NCI-H2029 (cell line): ENCODE data around the gene RPTOR.
A peak's percentile ranks its signal among the peaks of the same experiment; 100 is the strongest.

Experiments used
- DNase-seq: peaks from one replicate; lab custom pipeline; 2025; lab: John Stamatoyannopoulos, UW

RPTOR gene

DNA sequence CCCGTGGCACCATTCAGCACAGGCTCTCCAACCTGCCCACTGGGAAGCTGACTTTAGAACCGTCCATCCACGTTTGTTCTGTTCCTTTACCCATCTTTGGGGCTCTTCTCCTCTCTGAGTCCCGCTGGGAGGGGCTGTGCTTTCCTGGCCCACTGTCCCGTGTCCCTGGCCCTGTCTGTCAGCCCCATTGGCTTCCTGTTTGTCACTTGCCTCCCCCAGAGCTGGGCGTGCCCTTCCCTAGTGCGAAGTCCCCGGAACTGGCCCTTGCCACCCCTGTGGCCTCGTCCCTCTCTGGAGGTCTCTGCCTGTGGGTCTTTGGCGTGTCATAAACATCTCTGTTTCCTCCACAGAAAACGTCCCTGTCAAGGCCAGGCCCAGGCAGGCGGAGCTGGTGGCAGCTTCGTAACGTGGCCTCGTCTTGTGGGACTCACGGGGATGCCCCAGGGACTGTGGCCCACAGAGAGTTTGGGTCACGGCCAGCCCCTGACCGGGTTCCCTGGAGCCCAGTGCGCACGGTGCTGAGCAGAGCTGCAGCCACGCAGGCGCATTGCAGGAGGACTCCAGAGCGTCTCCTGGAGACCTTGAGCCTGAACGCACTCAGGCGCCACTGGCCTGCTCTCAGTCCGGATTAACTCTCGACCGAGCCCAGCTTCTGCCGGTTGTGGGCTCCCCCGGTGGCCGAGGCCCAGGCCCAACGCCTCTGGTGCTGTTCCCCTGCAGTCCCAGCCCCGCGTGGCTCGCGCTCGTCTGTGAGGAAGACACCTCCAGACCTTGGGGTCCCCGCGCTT lies 454.3 kb downstream of the RPTOR start:
- no peak for DNase-seq

DNA sequence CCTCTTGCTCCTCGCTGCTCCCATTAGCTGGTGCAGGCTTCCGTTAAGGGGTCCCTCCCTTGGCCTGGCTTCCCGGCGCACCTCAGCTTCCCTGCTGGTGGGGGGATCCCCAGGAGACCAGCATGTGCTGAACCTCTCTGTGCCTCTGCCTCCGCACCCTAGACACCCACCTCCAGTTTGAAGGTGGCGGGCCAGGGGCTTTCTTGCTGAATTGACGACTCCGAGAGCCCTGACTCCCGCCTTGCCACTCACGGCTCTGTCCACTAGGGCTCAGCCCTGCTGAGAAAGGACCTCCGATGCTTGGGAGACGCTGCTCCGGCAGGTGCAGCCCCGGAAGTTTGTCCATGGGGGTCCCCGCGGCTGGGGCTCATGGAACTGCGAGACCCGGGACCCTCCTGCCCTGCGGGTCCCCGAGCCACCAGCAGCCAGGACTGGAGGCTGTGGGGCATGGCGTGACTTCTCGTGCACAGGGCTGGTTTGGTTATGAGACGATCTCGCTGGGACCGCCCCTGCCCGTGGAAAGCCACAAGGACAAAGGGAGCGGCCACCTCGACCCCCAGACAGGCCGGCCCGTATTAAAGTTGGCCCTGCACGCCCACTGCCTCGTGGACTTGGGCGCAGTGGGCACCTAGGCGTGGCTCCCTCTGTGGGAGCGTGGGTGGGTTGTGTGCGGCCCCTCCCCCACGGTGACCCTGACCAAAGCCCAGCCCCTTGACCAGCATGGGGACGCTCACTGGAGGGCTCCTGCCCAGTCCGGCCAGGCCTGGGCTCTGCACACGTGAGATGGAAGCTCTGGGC lies 455.1 kb downstream of the RPTOR start:
- no peak for DNase-seq

DNA sequence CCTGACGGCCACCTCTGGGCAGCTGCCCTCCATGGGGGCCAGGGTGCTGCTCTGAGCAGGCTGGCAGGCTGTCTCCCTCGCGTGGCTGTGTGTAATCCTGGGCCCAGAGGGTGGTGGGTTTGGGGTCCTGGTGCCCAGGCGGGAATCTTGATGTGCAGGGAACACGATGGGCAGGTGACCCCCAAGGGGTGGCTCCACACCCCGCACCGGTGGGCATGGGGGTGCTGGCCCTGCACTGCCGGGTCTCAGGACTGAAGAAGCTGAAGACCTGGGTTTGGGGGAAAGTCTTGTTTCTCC lies 455.6 kb downstream of the RPTOR start:
- no peak for DNase-seq

DNA sequence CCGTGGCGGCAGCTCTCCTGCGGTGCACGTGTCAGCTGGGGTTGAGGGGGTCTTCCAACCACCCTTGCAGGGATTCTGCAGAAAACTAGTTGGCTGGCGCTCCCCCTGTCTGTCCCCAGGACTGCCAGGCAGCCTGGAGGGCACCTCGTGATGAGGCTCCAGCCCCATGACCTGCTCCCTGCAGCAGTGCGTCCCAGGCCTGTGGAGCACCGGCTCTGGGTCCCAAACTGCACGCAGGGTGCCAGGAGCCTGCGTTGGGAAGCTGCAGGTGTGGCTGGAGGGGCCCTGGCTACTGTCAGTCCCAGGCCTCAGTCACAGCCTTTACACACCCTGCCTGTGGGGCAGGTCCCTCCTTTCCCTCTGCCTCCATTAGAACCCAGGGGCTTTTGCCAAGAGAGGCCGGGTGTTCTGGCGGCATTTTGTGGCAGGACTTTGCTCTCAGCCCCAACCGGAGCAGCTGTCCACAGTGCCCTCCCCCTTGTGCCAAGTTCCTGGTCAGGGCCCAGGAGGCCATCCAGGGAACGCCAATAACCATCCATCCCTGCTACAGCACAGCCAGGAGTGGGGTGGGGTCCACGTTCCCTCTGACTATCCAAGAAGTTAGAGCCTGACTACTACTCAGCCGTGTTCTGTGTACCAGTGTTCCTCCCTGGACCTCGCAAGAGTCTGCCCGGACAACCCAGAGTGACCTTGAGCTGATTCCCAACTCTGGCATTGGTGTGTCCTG lies 456.2 kb downstream of the RPTOR start:
- no peak for DNase-seq

DNA sequence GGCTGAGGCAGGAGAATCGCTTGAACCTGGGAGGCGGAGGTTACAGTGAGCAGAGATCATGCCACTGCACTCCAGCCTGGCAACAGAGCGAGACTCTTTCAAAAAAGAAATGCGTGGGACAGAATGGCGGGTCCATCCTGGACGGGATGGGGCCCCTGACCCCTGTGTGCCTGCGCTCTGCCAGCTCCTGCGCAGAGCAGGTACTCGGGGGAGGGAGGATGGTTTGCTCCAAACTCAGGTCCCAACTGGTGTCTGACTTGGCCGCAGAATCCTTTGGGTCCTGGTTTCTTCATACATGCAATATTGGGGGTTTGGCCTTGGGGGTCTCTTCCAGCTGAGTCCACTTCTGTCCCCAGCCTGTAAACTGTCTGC lies 457.4 kb downstream of the RPTOR start:
- no peak for DNase-seq

- DNase-seq, result peak; percentile 23
Measured at GRCh38 chr17:81002409-81003361, 458.0 kb downstream of the RPTOR start.

DNA sequence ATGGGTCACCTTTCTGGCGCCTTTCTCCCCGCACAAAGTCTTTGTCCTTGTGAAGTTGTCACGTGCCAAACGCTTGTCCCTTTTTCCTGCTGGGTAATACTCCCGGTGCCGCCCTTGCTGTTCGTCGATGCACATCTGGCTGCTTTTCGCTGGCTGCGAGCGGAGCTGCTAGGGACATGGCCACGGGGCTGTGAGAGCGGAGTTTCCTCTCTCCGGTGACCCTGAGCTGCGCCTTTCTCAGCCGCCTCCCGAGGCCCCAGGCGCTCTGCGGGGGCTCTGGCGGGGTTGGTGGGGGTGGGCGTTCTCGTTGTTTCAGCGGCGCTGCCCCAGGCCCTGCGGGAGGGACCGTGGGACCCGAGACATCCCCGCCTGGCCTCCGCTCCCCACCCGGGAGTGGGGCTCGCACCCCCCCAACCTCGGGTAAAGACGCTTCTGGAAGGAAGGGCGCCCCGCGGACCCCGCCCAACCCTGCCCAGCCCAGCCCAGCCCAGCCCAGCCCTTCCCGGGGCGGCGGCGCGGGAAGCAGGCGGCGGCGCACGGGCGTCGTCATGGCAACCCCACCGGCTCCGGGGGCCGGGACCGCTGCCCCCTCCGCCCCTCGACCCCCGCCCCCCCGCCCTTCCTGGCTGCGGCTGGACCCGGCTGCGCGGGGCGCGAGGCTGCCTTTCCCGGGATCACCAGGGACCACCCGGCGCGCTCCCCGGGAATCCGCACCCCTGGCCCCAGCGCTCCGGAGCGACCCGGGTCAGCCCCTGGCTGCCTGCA lies 459.3 kb downstream of the RPTOR start:
- no peak for DNase-seq

- DNase-seq, result no peak
Measured at GRCh38 chr17:81006891-81007290, 462.3 kb downstream of the RPTOR start.

- DNase-seq, result no peak
Measured at GRCh38 chr17:81008140-81008539, 463.5 kb downstream of the RPTOR start.

GRCh38 chr17:81009136-81009535 lies 464.5 kb downstream of the RPTOR start:
- no peak for DNase-seq

GRCh38 chr17:81010935-81011334 lies 466.3 kb downstream of the RPTOR start:
- no peak for DNase-seq

DNA sequence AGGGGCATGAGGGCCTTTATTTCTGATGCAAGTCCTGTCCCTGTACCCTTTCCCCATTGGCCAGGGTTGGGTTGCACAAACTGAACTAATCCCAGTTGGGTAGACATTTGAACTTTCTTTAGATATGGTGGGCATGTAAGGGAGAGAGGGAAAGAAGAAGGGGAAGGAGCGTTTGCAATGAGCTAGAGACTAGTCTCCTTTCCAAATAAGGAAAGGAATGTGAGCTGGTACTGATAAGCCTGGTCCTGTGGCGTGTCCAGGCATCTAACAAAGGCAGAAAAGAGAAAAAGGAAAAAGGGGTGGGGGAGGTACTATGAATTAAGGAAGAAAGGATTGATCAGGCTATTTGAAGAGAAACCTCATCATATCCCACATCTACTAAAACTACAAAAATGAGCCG lies 467.3 kb downstream of the RPTOR start:
- DNase-seq, result no peak

DNA sequence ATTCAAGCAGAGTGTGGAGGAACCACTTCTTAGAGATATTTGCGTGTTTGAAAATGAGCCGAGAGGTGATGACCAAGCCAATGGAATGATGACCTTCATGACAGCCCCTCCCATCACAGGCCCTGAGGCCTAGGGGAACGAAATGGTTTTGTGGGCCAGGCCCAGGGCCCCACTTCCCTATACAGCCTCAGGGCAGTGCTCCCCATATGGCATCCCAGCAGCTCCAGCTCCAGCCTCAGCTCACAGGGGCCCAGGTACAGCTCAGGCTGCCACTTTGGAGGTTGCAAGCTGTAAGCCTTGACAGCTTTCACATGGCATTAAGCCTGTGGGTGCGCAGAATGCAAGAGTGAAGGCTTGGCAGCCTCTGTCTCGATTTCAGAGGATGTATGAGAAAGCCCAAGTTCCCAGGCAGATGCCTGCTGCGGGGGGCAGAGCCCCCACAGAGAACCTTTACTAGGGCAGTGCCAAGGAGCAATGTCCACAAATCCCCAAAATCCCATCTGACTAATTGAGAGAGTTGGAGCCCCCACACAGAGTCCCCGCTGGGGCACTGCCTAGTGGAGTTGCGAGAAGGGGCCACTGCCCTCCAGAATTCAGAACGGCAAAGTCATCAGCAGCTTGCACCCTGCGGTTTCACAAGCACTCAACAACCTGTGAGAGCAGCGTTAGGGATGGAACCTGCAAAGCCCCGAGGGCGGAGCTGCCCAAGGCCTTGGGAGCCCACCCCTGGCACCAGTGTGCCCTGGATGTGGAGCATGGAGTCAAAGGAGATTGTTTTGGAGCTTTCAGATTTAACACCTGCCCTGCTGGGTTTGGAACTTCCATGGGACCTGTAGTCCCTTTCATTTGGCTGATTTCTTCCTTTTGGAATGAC lies 468.2 kb downstream of the RPTOR start:
- DNase-seq, result no peak

DNA sequence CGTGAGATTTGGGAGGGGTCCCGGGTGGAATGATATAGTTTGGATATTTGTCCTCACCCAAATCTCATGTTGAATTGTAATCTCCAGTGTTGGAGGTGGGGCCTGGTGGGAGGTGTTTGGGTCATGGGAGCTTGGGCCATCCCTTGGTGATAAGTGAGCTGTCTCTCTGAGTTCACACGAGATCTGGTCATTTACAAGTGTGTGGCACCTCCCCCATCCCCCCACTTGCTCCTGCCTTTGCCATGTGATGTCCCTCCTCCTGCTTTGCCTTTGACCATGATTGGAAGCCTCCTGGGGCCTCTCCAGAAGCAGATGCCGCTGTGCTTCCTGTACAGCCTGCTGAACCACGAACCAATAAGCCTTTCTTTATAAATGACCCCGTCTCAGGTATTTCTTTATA lies 469.0 kb downstream of the RPTOR start:
- DNase-seq, result no peak

DNA sequence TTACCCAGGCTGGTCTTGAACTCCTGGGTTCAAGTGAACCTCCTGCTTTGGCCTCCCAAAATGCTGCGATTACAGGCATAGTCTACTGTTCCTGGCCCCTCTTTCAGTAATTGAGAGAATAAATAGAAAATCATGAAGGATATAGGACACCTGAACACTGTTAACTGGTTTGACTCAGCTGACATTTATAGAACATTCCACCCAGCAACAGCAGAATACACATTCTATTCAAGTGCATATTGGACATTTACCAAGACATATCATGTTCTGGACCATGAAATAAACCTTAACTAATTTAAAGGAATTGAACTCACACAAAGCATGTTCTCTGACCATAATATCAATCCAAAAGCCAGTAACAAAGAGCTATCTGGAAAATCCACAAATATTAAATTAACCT lies 470.5 kb downstream of the RPTOR start:
- DNase-seq, result no peak
